DOHH2 (cell line): ENCODE results near the gene PMM2.

Experiments used
- H3F3A ChIP-seq: fragments of 200-600 bp; sonication (generic), shearing (Covaris generic); 2 replicates; pipeline ENCODE4 v1.6.0; 2016; ENCODE audit warnings: antibody characterized with exemption, mild to moderate bottlenecking; ENCODE audit not compliant: control insufficient read depth, insufficient read depth
- H3K27ac ChIP-seq: fragments of 200-600 bp; sonication (generic); 2 replicates; pipeline ENCODE4 v1.5.1; 2014; ENCODE audit warnings: low read depth, mild to moderate bottlenecking, low read length, moderate library complexity
- H3K27me3 ChIP-seq: fragments of 200-600 bp; sonication (generic); 2 replicates; pipeline ENCODE4 v1.6.1; 2014; ENCODE audit warnings: mild to moderate bottlenecking, low read length, mixed read lengths; ENCODE audit not compliant: control insufficient read depth
- H3K36me3 ChIP-seq: fragments of 200-600 bp; sonication (generic); 2 replicates; pipeline ENCODE4 v1.6.1; 2014; ENCODE audit warnings: mild to moderate bottlenecking, low read length, moderate library complexity, mixed read lengths; ENCODE audit not compliant: control insufficient read depth
- H3K4me1 ChIP-seq: fragments of 200-600 bp; sonication (generic); 2 replicates; pipeline ENCODE4 v1.6.1; 2014; ENCODE audit warnings: mild to moderate bottlenecking, low read length, mixed read lengths; ENCODE audit not compliant: control insufficient read depth
- H3K4me2 ChIP-seq: fragments of 200-600 bp; sonication (generic); 2 replicates; pipeline ENCODE4 v1.6.0; 2014; ENCODE audit warnings: mild to moderate bottlenecking, low read length, moderate library complexity
- H3K4me3 ChIP-seq: fragments of 200-600 bp; sonication (generic); 2 replicates; pipeline ENCODE4 v1.5.1; 2014; ENCODE audit warnings: mild to moderate bottlenecking, low read length, mixed read lengths
- H3K79me2 ChIP-seq: fragments of 200-600 bp; sonication (generic); 2 replicates; pipeline ENCODE4 v1.6.1; 2014; ENCODE audit warnings: mild to moderate bottlenecking, low read length, mixed read lengths; ENCODE audit not compliant: control insufficient read depth
- H3K9me2 ChIP-seq: fragments of 200-600 bp; sonication (generic); replicated peaks from 2 replicates; pipeline ENCODE4 v1.6.1; 2014; ENCODE audit warnings: mild to moderate bottlenecking, low read length, mixed read lengths; ENCODE audit not compliant: control insufficient read depth
- H3K9me3 ChIP-seq: fragments of 200-600 bp; sonication (generic); 2 replicates; pipeline ENCODE4 v1.6.1; 2014; ENCODE audit warnings: antibody characterized with exemption, low read length, mixed read lengths; ENCODE audit not compliant: control insufficient read depth, insufficient read depth
- H4K20me1 ChIP-seq: fragments of 200-600 bp; sonication (generic); 2 replicates; pipeline ENCODE4 v1.6.0; 2014; ENCODE audit warnings: low read depth, mild to moderate bottlenecking, antibody characterized with exemption, low read length, moderate library complexity; ENCODE audit not compliant: control insufficient read depth, insufficient read depth
- CTCF ChIP-seq: fragments of 200-600 bp; sonication (generic); IDR thresholded peaks from one replicate; pipeline ENCODE4 v1.5.1; 2014; ENCODE audit warnings: antibody characterized with exemption, mild to moderate bottlenecking, low read depth, low read length; ENCODE audit not compliant: poor library complexity, severe bottlenecking
- EZH2phosphoT487 ChIP-seq: fragments of 200-600 bp; sonication (generic); IDR thresholded peaks from 2 replicates; pipeline ENCODE4 v1.6.1; 2017; ENCODE audit warnings: borderline replicate concordance, mild to moderate bottlenecking, antibody characterized with exemption, low read length, moderate library complexity, mixed read lengths

The PMM2 gene

GRCh38 chr16:8763899-8764298 is 33.7 kb upstream of the PMM2 start:
- H3K9me2 ChIP-seq, result no peaks in the 10 kb centered on the region
- no peak overlapping the region for H3K27ac ChIP-seq
- no peaks in the 10 kb centered on the region for H4K20me1 ChIP-seq
- no peaks in the 10 kb centered on the region for H3K79me2 ChIP-seq
- no peak overlapping the region for H3K4me3 ChIP-seq
- no peaks in the 10 kb centered on the region for H3F3A ChIP-seq
- no peaks in the 10 kb centered on the region for H3K4me1 ChIP-seq
- no peak overlapping the region for H3K4me2 ChIP-seq
- no peaks in the 10 kb centered on the region for H3K27me3 ChIP-seq
- no peaks in the 10 kb centered on the region for H3K36me3 ChIP-seq
- H3K9me3 ChIP-seq, result no peaks in the 10 kb centered on the region
- TF ChIP-seq EZH2phosphoT487 (no peak), CTCF (no peak)

- Histone ChIP-seq H3K9me2 (no peaks in the 10 kb centered on the region), H3K4me2 (no peak overlapping the region), H4K20me1 (no peaks in the 10 kb centered on the region), H3K4me1 (no peaks in the 10 kb centered on the region), H3K9me3 (no peaks in the 10 kb centered on the region), H3K36me3 (no peaks in the 10 kb centered on the region), H3K27me3 (no peaks in the 10 kb centered on the region), H3K4me3 (no peak overlapping the region), H3F3A (no peaks in the 10 kb centered on the region), H3K79me2 (no peaks in the 10 kb centered on the region), H3K27ac (no peak overlapping the region)
- no peak for TF ChIP-seq CTCF
- no peak for TF ChIP-seq EZH2phosphoT487
Observed at GRCh38 chr16:8764525-8765250, 33.0 kb upstream of the PMM2 start.

- TF ChIP-seq CTCF, result no peak
- no peak for TF ChIP-seq EZH2phosphoT487
- Histone ChIP-seq H3K79me2 (no peaks in the 10 kb centered on the region), H3K27me3 (no peaks in the 10 kb centered on the region), H3K4me3 (no peak overlapping the region), H3K4me1 (no peaks in the 10 kb centered on the region), H3K4me2 (no peak overlapping the region), H3K9me3 (no peaks in the 10 kb centered on the region), H3K27ac (no peak overlapping the region), H3F3A (no peaks in the 10 kb centered on the region), H4K20me1 (no peaks in the 10 kb centered on the region), H3K36me3 (no peaks in the 10 kb centered on the region), H3K9me2 (no peaks in the 10 kb centered on the region)
Observed at GRCh38 chr16:8767176-8767575, 30.5 kb upstream of the PMM2 start.
